ENCODE measurements around the gene CSF2. TPM values are rescaled to one million over a fixed set of nuclear protein-coding genes. Genes with fewer than 3 reads are reported as not detected.

The CSF2 gene
- 1 to 10 TPM; 1.1 to 1.4 TPM for total RNA-seq

- Mint-ChIP-seq H3K36me3 (no peaks in the 10 kb centered on the region), H3K4me1 (peaks cover 29% of the 10 kb centered on the region), H3K4me3 (peak within 1 kb of the TSS; percentile 20), H3K27me3 (no peaks in the 10 kb centered on the region), H3K27ac (peak within 1 kb of the TSS; percentile 48), H3K9me3 (no peaks in the 10 kb centered on the region)
- DNase-seq (no peak), ATAC-seq (ENCODE audit: low read depth) (no peak)
- POLR2A ChIA-PET, result no interaction called here
Observed at GRCh38 chr5:132073231-132074013, at the start of gene CSF2. Gene CSF2 (plus strand): TSS chr5:132073789. CDS start chr5:132073824, 35 bp downstream.

DNA sequence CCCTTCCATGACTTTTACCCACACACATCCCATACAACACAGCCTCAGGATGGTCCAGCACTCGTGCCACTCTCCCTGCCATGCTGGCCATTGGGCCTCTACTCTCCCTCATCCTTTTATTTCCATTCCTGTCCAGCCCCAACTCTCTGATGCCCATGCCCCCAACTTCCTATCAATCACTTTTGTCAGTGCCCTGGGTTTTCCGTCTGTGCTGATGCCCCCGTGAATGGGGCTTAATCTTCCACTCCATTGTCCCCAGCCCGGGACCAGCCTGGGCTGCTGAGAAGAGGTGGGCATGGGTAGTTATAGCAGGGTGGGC lies 49.5 kb upstream of the CSF2 start:
- Mint-ChIP-seq H3K27ac (no peak overlapping the region), H3K9me3 (no peaks in the 10 kb centered on the region), H3K27me3 (peaks cover 11% of the 10 kb centered on the region), H3K36me3 (peaks cover 1% of the 10 kb centered on the region), H3K4me3 (no peak overlapping the region), H3K4me1 (peaks cover 37% of the 10 kb centered on the region)
- ATAC-seq (ENCODE audit: low read depth) (no peak), DNase-seq (no peak)
- POLR2A ChIA-PET, result interaction anchor here (0.8 kb wide), 1 partner anchor 35 kb away, joined by 3 read pairs; no protein-coding TSS in a partner anchor

DNA sequence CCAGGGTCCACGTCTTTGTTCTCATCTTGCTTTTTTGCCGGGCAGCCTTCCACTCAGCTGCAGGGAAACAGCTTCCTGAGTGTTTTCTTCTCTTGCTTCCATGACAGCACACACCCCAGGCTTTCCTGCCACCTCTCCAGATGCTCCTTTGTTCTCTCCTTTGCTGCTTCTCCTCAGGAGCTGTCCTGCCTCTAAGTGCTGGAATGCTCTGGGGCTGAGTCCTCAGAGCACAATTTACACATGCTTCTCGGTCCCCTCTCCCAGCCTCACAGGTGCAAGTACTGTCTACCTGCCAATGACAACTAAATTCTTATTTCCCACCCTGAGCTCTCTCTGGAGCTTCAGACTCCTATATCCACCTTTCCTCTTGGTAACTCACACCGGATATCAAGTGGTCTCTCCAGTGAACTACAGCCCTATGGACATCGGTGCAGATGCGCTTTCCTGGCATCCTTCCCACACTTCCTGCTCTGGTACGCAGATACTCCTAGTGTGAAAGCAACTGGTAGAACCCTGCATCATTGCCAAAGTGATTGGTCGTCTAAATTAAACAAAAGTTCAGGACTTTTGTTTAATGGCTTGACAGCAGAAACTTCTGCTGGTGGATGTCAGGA lies 48.7 kb upstream of the CSF2 start:
- H3K27me3 Mint-ChIP-seq, result peaks cover 12% of the 10 kb centered on the region
- ATAC-seq (ENCODE audit: low read depth), result no peak
- H3K4me3 Mint-ChIP-seq, result no peak overlapping the region
- no peak overlapping the region for H3K27ac Mint-ChIP-seq
- H3K9me3 Mint-ChIP-seq, result no peaks in the 10 kb centered on the region
- POLR2A ChIA-PET, result no interaction called here
- H3K36me3 Mint-ChIP-seq, result peaks cover 6% of the 10 kb centered on the region
- H3K4me1 Mint-ChIP-seq, result peaks cover 35% of the 10 kb centered on the region
- DNase-seq, result no peak

DNA sequence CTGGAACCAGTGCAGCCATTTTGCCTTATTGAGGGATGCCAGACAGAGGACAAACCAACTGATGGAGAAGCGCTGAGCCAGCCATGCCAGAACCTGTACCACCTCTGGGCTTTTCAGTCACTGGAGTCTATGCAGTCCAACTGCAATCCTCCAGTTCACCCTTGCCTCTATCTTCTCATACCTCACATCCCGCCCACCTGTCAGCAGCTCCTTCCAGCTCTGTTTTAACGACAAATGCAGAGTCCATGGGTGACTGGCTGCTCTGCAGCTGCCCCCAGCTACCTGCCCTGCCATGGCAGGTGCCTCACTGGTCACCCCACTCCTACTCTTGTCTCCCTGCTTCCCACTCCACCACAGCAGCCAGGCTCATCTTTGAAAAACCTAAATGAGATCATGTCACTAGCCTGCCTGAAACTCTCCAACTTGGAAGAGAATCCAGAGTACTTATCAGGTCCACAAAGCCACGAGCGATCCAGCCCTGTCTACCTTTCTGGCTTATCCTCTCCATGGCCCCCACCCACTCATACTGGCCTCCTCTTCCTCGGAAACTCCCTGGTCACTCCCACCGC lies 48.1 kb upstream of the CSF2 start:
- DNase-seq, result no peak
- Mint-ChIP-seq H3K9me3 (peaks cover 2% of the 10 kb centered on the region), H3K4me1 (peaks cover 30% of the 10 kb centered on the region), H3K27ac (no peak overlapping the region), H3K4me3 (no peak overlapping the region), H3K36me3 (peaks cover 12% of the 10 kb centered on the region), H3K27me3 (peaks cover 15% of the 10 kb centered on the region)
- ATAC-seq (ENCODE audit: low read depth), result no peak
- POLR2A ChIA-PET, result no interaction called here

DNA sequence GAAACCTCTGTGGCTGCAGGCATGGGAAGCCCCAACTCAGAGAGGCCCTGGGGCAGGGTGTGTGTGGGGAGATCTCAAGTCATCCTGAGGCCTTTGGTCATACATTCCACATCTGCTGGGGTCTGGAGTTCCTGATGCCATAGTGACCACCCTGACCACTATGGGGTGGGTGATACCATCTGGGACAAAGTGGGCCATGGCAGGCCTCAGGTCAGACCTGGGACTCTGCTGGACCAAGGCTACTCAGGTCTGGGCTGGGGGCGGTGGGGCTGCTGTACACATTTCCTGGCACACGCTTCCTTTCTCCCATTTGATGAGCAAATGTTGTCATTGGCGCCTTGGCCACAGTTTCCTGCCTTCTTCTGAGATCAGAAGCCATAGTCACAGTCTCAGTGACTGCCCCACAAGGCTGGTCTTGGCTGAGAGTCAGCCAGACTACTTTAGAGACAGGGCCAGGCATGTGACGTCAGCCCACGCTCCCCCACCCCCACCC lies 47.0 kb upstream of the CSF2 start:
- H3K4me1 Mint-ChIP-seq, result peaks cover 23% of the 10 kb centered on the region

GRCh38 chr5:132027027-132027426 lies 46.6 kb upstream of the CSF2 start:
- Mint-ChIP-seq H3K4me3 (peak overlapping the region; percentile 63), H3K27me3 (peaks cover 13% of the 10 kb centered on the region), H3K4me1 (peaks cover 23% of the 10 kb centered on the region), H3K36me3 (peaks cover 13% of the 10 kb centered on the region), H3K9me3 (peaks cover 2% of the 10 kb centered on the region), H3K27ac (no peak overlapping the region)
- POLR2A ChIA-PET, result interaction anchor here (1.1 kb wide), 1 partner anchor 16 kb away, joined by 3 read pairs; the partner anchor contains the start of gene ACSL6
- DNase-seq, result no peak
- ATAC-seq (ENCODE audit: low read depth), result peak; percentile 31

More for the DNA sequence above, 47.0 kb upstream of the CSF2 start:
- ATAC-seq (ENCODE audit: low read depth), result peak; percentile 94
- Mint-ChIP-seq H3K27ac (no peak overlapping the region), H3K36me3 (peaks cover 13% of the 10 kb centered on the region), H3K9me3 (peaks cover 2% of the 10 kb centered on the region), H3K4me3 (peak overlapping the region; percentile 63), H3K27me3 (peaks cover 13% of the 10 kb centered on the region)
- POLR2A ChIA-PET, result no interaction called here
- no peak for DNase-seq

GRCh38 chr5:132029609-132030330 lies 43.8 kb upstream of the CSF2 start:
- H3K27ac Mint-ChIP-seq, result no peak overlapping the region
- POLR2A ChIA-PET, result no interaction called here
- H3K27me3 Mint-ChIP-seq, result peaks cover 20% of the 10 kb centered on the region
- peaks cover 25% of the 10 kb centered on the region for H3K36me3 Mint-ChIP-seq
- peaks cover 9% of the 10 kb centered on the region for H3K9me3 Mint-ChIP-seq
- no peak overlapping the region for H3K4me3 Mint-ChIP-seq
- DNase-seq (no peak), ATAC-seq (ENCODE audit: low read depth) (no peak)
- peaks cover 10% of the 10 kb centered on the region for H3K4me1 Mint-ChIP-seq

- Mint-ChIP-seq H3K9me3 (peaks cover 10% of the 10 kb centered on the region), H3K4me3 (no peak overlapping the region), H3K36me3 (peaks cover 25% of the 10 kb centered on the region), H3K27me3 (peaks cover 24% of the 10 kb centered on the region), H3K27ac (no peak overlapping the region), H3K4me1 (peaks cover 10% of the 10 kb centered on the region)
- ATAC-seq (ENCODE audit: low read depth) (no peak), DNase-seq (no peak)
- POLR2A ChIA-PET, result no interaction called here
Observed at GRCh38 chr5:132030610-132031009, 43.0 kb upstream of the CSF2 start.

- ATAC-seq (ENCODE audit: low read depth) (no peak), DNase-seq (no peak)
- Mint-ChIP-seq H3K4me3 (no peak overlapping the region), H3K4me1 (peaks cover 10% of the 10 kb centered on the region), H3K9me3 (peaks cover 10% of the 10 kb centered on the region), H3K36me3 (peaks cover 25% of the 10 kb centered on the region), H3K27me3 (peaks cover 30% of the 10 kb centered on the region), H3K27ac (no peak overlapping the region)
- POLR2A ChIA-PET, result no interaction called here
Observed at GRCh38 chr5:132032196-132032595, 41.4 kb upstream of the CSF2 start.

DNA sequence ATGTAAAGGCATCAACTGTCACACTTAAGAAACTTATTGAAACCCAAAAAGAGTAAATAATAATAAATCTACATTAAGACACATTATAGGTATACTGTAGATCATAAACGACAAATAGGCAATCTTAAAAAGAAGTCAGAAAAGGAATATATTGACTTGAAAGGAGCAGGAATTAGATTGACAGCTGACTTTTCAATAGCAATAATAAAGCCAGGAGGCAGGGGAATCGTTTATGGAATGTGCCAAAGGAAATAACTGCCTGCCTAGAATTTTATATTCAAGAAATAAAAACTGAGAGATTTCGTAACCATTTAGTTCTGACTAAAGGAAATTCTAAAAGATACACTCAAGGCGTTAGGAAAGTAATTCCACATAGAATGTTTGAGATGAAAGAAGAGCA lies 40.5 kb upstream of the CSF2 start:
- peaks cover 30% of the 10 kb centered on the region for H3K27me3 Mint-ChIP-seq
- peaks cover 11% of the 10 kb centered on the region for H3K9me3 Mint-ChIP-seq
- POLR2A ChIA-PET, result no interaction called here
- peaks cover 28% of the 10 kb centered on the region for H3K36me3 Mint-ChIP-seq
- DNase-seq, result no peak
- no peak overlapping the region for H3K4me3 Mint-ChIP-seq
- ATAC-seq (ENCODE audit: low read depth), result no peak
- H3K4me1 Mint-ChIP-seq, result peaks cover 5% of the 10 kb centered on the region
- no peak overlapping the region for H3K27ac Mint-ChIP-seq

GRCh38 chr5:132037353-132037752 lies 36.2 kb upstream of the CSF2 start:
- no peak for DNase-seq
- peaks cover 7% of the 10 kb centered on the region for H3K4me1 Mint-ChIP-seq
- ATAC-seq (ENCODE audit: low read depth), result no peak
- peaks cover 22% of the 10 kb centered on the region for H3K9me3 Mint-ChIP-seq
- no peak overlapping the region for H3K27ac Mint-ChIP-seq
- peaks cover 19% of the 10 kb centered on the region for H3K36me3 Mint-ChIP-seq
- no peak overlapping the region for H3K4me3 Mint-ChIP-seq
- peaks cover 58% of the 10 kb centered on the region for H3K27me3 Mint-ChIP-seq
- POLR2A ChIA-PET, result no interaction called here

GRCh38 chr5:132044207-132044606 lies 29.4 kb upstream of the CSF2 start:
- no peak for DNase-seq
- Mint-ChIP-seq H3K9me3 (peaks cover 8% of the 10 kb centered on the region), H3K4me1 (peaks cover 8% of the 10 kb centered on the region), H3K4me3 (no peak overlapping the region), H3K36me3 (peaks cover 9% of the 10 kb centered on the region), H3K27ac (no peak overlapping the region), H3K27me3 (peaks cover 36% of the 10 kb centered on the region)
- POLR2A ChIA-PET, result no interaction called here
- ATAC-seq (ENCODE audit: low read depth), result no peak

DNA sequence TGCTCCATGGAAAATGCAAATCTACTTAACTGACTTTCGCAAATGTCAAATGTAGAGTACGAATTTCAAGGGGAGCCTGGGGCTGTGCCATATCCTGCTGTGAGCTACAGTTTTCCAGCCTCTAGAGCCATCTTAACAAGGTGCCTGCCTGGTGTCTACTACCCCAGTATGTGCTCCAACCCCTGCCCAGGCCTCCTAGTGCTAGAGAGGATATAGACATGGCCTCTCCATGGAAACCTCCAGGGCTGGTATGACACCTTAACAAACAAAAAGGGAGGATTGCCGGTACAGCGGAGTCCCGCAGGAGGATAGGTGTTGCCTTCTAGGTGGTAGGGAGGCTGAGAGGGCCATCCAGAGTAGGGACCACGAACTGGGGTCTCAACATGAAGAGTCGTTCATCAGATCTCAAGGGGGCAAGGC lies 26.7 kb upstream of the CSF2 start:
- ATAC-seq (ENCODE audit: low read depth), result no peak
- no peak overlapping the region for H3K4me3 Mint-ChIP-seq
- no peak overlapping the region for H3K27ac Mint-ChIP-seq
- H3K4me1 Mint-ChIP-seq, result peaks cover 1% of the 10 kb centered on the region
- no peaks in the 10 kb centered on the region for H3K9me3 Mint-ChIP-seq
- peaks cover 7% of the 10 kb centered on the region for H3K36me3 Mint-ChIP-seq
- peaks cover 16% of the 10 kb centered on the region for H3K27me3 Mint-ChIP-seq
- POLR2A ChIA-PET, result no interaction called here
- no peak for DNase-seq
